Choroid plexus epithelial cell (primary cell): ENCODE data around the gene ORM1.

Experiments
- DNase-seq: peaks from one replicate; pipeline ENCODE4 v3.0.0-alpha.2; 2010; ENCODE audit warnings: low read depth
- H3K4me3 ChIP-seq: 2 replicates; pipeline ENCODE4 v1.5.1; 2011; ENCODE audit warnings: low read depth, mild to moderate bottlenecking, control low read depth, low read length, moderate library complexity
- CTCF ChIP-seq: conservative IDR thresholded peaks from 2 replicates; pipeline ENCODE4 v1.5.1; 2011; ENCODE audit warnings: low read depth, mild to moderate bottlenecking, control low read depth, inconsistent platforms, low read length, moderate library complexity

ORM1 gene

GRCh38 chr9:114359801-114360200, 36.9 kb downstream of the ORM1 start:
- DNase-seq, result no peak
- TF ChIP-seq CTCF, result no peak
- H3K4me3 ChIP-seq, result no peak overlapping the region

DNA sequence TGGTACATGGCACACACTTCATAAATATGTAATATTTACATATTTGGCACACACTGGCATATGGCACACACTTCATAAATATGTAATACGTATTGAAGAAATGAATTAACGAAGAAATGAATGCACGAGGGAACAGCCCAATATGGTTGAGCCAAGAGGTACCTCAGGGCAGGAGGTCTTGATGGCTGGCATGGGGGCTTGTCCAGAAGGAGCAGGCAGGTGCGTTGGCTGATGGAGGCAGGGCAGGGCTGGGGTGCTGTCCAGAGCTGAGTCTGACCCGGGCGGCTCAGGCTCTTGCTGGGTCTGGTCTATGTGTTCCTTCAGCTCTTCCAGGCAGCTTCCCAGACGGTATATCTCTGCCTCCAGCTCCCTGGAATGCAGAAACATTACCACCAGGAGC, 38.6 kb downstream of the ORM1 start:
- TF ChIP-seq CTCF, result no peak
- DNase-seq, result no peak
- no peak overlapping the region for H3K4me3 ChIP-seq

GRCh38 chr9:114362394-114362793, 39.5 kb downstream of the ORM1 start:
- no peak overlapping the region for H3K4me3 ChIP-seq
- no peak for DNase-seq
- no peak for TF ChIP-seq CTCF

DNA sequence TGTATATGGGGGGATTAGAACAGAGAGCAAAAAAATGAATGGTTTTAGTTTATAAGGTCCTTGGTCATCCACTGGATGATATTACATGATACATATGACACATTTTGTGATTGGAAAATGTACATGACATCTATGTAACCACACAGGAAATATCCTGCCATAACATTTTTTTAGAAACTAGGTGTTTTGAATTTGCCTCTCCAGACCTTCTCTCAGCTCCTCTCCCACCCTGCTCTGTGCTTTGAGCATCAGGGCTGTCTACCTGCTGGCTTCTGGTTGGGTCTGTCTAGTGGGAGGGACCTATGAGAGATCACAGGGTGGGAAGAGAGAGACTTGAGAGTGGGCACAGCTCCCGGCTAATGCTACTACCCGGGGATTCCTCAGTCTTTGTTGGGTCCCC, 40.5 kb downstream of the ORM1 start:
- H3K4me3 ChIP-seq, result no peak overlapping the region
- no peak for TF ChIP-seq CTCF
- DNase-seq, result no peak

GRCh38 chr9:114364134-114365041, 41.5 kb downstream of the ORM1 start:
- peak; percentile 90 for DNase-seq
- TF ChIP-seq CTCF, result no peak
- no peak overlapping the region for H3K4me3 ChIP-seq

- no peak for DNase-seq
- no peak for TF ChIP-seq CTCF
- H3K4me3 ChIP-seq, result no peak overlapping the region
These were observed 42.3 kb downstream of the ORM1 start for GRCh38 chr9:114365194-114365593.
